ENCODE measurements around the gene NT5C3B. TPM values are rescaled to one million over a fixed set of nuclear protein-coding genes. Genes with fewer than 3 reads are reported as not detected.

The NT5C3B gene
- total RNA-seq, 6 donors from 2014 or later, result 35.1 to 61.8 (median 37.5) TPM

GRCh38 chr17:41797377-41797776 lies 38.7 kb downstream of the NT5C3B start:
- DNase-seq, result no peak
- Histone ChIP-seq H3K9me3 (no peaks in the 10 kb centered on the region), H3K27ac (no peak overlapping the region), H3K27me3 (no peaks in the 10 kb centered on the region), H3K36me3 (no peaks in the 10 kb centered on the region), H3K4me1 (peaks cover 25 to 39% (median 30%) of the 10 kb centered on the region in 4 donors), H3K4me3 (no peak overlapping the region)
- WGBS, 2 donors, result 77 to 89% methylated on average over 3 of the region's 3 CpGs
- TF ChIP-seq POLR2AphosphoS5 (IDR thresholded peaks at IDR 0.05) (no peak), CTCF (IDR thresholded peaks at IDR 0.05) (no peak), POLR2A (IDR thresholded peaks at IDR 0.05) (no peak), EP300 (IDR thresholded peaks at IDR 0.05) (no peak)
- ATAC-seq (ENCODE audit: low FRiP score in 2 of 2), result no peak

GRCh38 chr17:41796121-41796895 lies 39.7 kb downstream of the NT5C3B start:
- no peaks in the 10 kb centered on the region for H3K27me3 ChIP-seq
- 90% methylated on average over 9 to 10 of the region's 10 CpGs for WGBS, 2 donors
- H3K27ac ChIP-seq, result no peak overlapping the region
- H3K9me3 ChIP-seq, result no peaks in the 10 kb centered on the region
- TF ChIP-seq POLR2A (IDR thresholded peaks at IDR 0.05) (no peak), POLR2AphosphoS5 (IDR thresholded peaks at IDR 0.05) (no peak), EP300 (IDR thresholded peaks at IDR 0.05) (no peak), CTCF (IDR thresholded peaks at IDR 0.05) (no peak)
- ATAC-seq (ENCODE audit: low FRiP score in 2 of 2) (no peak), DNase-seq (no peak)
- no peak overlapping the region for H3K4me3 ChIP-seq
- H3K4me1 ChIP-seq, result peaks cover 26 to 44% (median 33%) of the 10 kb centered on the region in 4 donors
- H3K36me3 ChIP-seq, result no peaks in the 10 kb centered on the region

GRCh38 chr17:41794540-41794975 lies 41.5 kb downstream of the NT5C3B start:
- DNase-seq, result no peak
- H3K36me3 ChIP-seq, result no peaks in the 10 kb centered on the region
- H3K4me1 ChIP-seq, result peaks cover 19 to 31% (median 27%) of the 10 kb centered on the region in 4 donors
- TF ChIP-seq POLR2A (IDR thresholded peaks at IDR 0.05) (no peak), POLR2AphosphoS5 (IDR thresholded peaks at IDR 0.05) (no peak), EP300 (IDR thresholded peaks at IDR 0.05) (no peak), CTCF (IDR thresholded peaks at IDR 0.05) (no peak)
- no peaks in the 10 kb centered on the region for H3K27me3 ChIP-seq
- H3K27ac ChIP-seq, result no peak overlapping the region
- no peak overlapping the region for H3K4me3 ChIP-seq
- WGBS, 2 donors, result 95 to 96% methylated on average over 5 of the region's 5 CpGs
- no peaks in the 10 kb centered on the region for H3K9me3 ChIP-seq
- ATAC-seq (ENCODE audit: low FRiP score in 2 of 2), result no peak

DNA sequence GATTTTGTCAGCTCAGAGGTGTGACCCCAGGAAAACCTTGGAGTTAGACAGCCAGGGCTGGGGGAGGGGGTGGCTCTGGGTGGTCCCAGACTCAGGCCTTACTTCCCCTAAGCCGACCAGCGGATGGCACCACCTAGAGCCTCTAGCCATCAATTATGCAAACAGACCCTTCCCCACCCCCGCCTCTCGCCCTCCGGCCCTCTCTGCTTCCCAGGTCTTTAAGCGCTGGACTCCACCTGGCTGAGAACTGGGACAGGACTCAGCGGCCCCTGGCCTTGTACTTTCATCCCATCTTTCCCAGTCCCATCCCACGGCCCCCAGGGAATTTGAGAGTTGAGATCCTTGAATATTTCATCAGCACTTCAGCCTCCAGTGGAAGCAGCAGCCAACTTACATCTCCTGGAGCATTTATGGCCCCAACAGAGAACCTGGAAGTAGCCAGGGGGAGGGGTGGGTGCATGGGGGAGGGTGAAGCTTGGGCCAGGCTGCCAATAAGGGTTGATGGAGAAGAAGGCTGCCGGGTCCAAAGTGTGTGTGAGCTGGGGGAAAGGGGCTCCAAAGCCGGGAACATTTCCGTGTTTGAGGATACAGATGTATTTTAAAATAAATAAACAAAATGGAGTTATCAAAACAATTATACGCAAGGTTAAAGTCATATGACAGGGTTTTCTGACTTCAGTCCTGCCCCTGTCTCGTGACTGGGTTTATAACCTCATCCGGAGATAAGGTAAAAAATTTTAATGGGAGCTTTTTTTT lies 42.1 kb downstream of the NT5C3B start:
- no peaks in the 10 kb centered on the region for H3K27me3 ChIP-seq
- no peak for DNase-seq
- peaks cover 20 to 33% (median 27%) of the 10 kb centered on the region in 4 donors for H3K4me1 ChIP-seq
- H3K27ac ChIP-seq, result peak overlapping the region; percentile 64 to 81 (median 77)
- no peak for TF ChIP-seq POLR2AphosphoS5 (IDR thresholded peaks at IDR 0.05)
- TF ChIP-seq POLR2A (IDR thresholded peaks at IDR 0.05), result no peak
- TF ChIP-seq CTCF (IDR thresholded peaks at IDR 0.05), result no peak
- TF ChIP-seq EP300 (IDR thresholded peaks at IDR 0.05), result no peak
- H3K36me3 ChIP-seq, result no peaks in the 10 kb centered on the region
- no peak overlapping the region for H3K4me3 ChIP-seq
- H3K9me3 ChIP-seq, result no peaks in the 10 kb centered on the region
- ATAC-seq (ENCODE audit: low FRiP score in 2 of 2), result no peak
- WGBS, 2 donors, result 69 to 70% methylated on average over 9 to 12 of the region's 14 CpGs

Data from upper lobe of left lung (tissue), 6 donors.